Ishikawa (cell line): ENCODE results near the gene CEP55.

Experiments
- CEBPB ChIP-seq: IDR thresholded peaks from 2 replicates; pipeline ENCODE4 v1.6.1; 2012
- CREB1 ChIP-seq: IDR thresholded peaks from 2 replicates; pipeline ENCODE4 v1.6.1; 2012; ENCODE audit warnings: low read depth
- EGR1 ChIP-seq: IDR thresholded peaks from 2 replicates; pipeline ENCODE4 v1.6.1; 2012
- EP300 ChIP-seq: IDR thresholded peaks from 2 replicates; pipeline ENCODE4 v1.6.1; 2012; ENCODE audit warnings: borderline replicate concordance
- FOXM1 ChIP-seq: IDR thresholded peaks from 2 replicates; pipeline ENCODE4 v1.6.1; 2012; ENCODE audit warnings: low read depth, borderline replicate concordance
- MAX ChIP-seq: IDR thresholded peaks from 2 replicates; pipeline ENCODE4 v1.6.1; 2012
- NFIC ChIP-seq: IDR thresholded peaks from 2 replicates; pipeline ENCODE4 v1.6.1; 2012
- RAD21 ChIP-seq: IDR thresholded peaks from 2 replicates; pipeline ENCODE4 v1.6.1; 2012; ENCODE audit warnings: low read depth
- REST ChIP-seq: IDR thresholded peaks from 2 replicates; pipeline ENCODE4 v1.6.1; 2012; ENCODE audit warnings: low read depth, mild to moderate bottlenecking
- TAF1 ChIP-seq: IDR thresholded peaks from 2 replicates; pipeline ENCODE4 v1.6.1; 2012; ENCODE audit warnings: low read depth, mild to moderate bottlenecking
- TCF12 ChIP-seq: IDR thresholded peaks from 2 replicates; pipeline ENCODE4 v1.6.1; 2012; ENCODE audit warnings: low read depth
- TEAD4 ChIP-seq: IDR thresholded peaks from 2 replicates; pipeline ENCODE4 v1.6.1; 2012
- USF1 ChIP-seq: IDR thresholded peaks from 2 replicates; pipeline ENCODE4 v1.6.1; 2012
- YY1 ChIP-seq: IDR thresholded peaks from 2 replicates; pipeline ENCODE4 v1.6.1; 2012; ENCODE audit warnings: low read depth
- ZBTB7A ChIP-seq: IDR thresholded peaks from 2 replicates; pipeline ENCODE4 v1.6.1; 2012; ENCODE audit warnings: low read depth

Gene CEP55

GRCh38 chr10:93573051-93573909, 76.9 kb downstream of the CEP55 start:
- no peak for TF ChIP-seq RAD21

- no peak for TF ChIP-seq YY1
- TF ChIP-seq CEBPB, result no peak
- no peak for TF ChIP-seq ZBTB7A
- TF ChIP-seq EP300, result no peak
- no peak for TF ChIP-seq NFIC
- no peak for TF ChIP-seq TEAD4
- no peak for TF ChIP-seq REST
- TF ChIP-seq CREB1, result no peak
- no peak for TF ChIP-seq EGR1
- TF ChIP-seq TAF1, result no peak
- no peak for TF ChIP-seq TCF12
- no peak for TF ChIP-seq FOXM1
- TF ChIP-seq RAD21, result no peak
- TF ChIP-seq USF1, result no peak
- no peak for TF ChIP-seq MAX
Observed at GRCh38 chr10:93573924-93574323, 77.5 kb downstream of the CEP55 start.

- TF ChIP-seq RAD21 (no peak), MAX (no peak), USF1 (no peak), EGR1 (no peak), REST (no peak), CEBPB (no peak), FOXM1 (no peak), TAF1 (no peak), CREB1 (no peak), TCF12 (no peak), ZBTB7A (no peak), EP300 (no peak), TEAD4 (no peak), NFIC (no peak)
Observed at GRCh38 chr10:93576888-93577287, 80.5 kb downstream of the CEP55 start.

- TF ChIP-seq YY1 (no peak), TAF1 (no peak), REST (no peak), NFIC (no peak), CEBPB (no peak), TEAD4 (no peak), ZBTB7A (no peak), USF1 (no peak), MAX (no peak), TCF12 (no peak), EP300 (no peak), FOXM1 (no peak), CREB1 (no peak), EGR1 (no peak), RAD21 (no peak)
Observed at GRCh38 chr10:93577565-93577964, 81.2 kb downstream of the CEP55 start.
